ENCODE results near the gene EXOSC10.

The EXOSC10 gene

DNA sequence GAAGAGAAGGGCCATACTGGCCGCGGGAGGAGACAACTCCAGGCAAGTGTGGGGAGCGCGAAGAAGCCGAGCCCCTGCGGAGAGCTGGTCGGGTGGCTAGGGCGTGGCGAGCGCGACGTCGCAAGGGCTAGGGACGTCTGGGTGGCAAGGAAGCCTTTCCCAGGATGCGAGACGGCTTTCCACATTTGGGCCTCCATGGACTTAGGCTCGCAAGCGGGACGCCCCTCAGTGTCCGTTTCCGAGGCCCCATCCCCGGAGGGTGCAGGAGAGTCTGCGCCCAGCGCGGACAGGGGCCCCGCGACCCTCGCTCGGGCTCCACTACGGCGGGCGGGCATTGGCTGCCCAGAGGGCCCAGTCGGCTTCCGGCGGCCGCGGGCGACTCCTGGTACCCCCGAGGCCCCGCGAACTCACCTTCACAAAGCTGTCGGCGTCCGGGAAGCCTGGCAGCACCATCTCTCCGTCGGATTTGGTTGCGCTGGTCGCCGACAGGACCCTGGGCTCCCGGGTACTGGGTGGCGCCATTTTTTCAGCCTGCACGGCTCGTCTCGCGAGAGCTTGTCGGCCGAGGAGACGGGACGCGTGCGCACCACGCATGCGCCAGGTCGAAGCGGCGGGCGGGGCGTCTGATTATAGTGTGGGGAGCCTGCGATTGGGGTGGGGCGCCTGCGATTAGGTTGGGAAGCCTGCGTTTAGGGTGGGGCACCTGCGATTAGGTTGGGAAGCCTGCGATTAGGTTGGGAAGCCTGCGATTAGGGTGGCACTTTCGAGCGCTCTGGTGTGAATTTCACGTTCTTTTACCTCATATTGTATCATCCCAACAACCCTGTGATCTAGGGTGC lies at the start of gene EXOSC10:
Gene EXOSC10, minus strand, starts transcription at position 560 of the 839 bp plus-strand sequence. Its CDS starts 38 bp downstream, at position 522.
- DNase-seq, result peak; percentile 94

DNA sequence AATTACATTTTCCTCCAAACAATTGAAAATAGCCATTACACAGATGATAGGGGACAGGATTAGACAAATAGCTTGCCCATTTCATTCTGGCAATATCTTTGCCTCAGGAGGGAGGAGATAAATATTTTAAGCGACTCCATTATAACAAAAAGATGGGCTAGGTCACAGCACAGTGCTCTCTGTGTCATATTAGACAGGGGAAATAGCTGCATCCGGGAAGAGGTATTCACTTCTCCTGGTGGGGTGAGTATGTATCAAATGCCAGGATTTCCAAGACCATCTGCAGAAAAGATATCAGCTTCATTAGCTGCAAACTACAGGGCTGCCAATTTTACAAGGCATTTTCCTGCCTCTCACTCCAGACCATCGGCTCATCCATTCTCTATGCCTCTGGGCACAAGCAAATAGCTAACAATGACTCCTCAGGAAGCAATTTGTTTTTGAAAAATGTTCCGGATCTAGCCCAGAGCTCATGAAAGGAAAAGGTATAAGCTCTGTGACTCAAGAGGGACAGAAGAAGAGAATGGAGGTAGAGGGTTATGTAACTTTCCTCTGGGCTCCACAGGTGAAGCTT lies 47.6 kb upstream of the EXOSC10 start:
- peak; percentile 59 for DNase-seq

DNA sequence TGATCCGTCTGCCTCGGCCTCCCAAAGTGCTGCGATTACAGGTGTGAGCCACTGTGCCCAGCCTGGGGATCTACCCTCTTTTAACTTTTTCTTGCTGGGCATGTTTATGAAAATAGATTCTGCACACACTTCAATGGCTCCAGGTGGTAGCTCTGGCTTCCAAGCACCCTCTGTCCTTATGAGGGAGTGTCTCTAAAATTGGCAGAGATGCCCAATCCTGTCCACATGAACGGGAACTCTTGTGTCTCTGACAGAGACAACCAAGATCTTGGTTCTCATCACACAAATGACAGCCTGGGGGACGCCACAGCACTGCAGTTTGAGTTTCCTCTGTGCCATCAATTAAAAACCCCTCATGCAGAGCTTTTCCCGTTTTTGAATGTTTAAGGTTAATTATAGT lies 46.1 kb upstream of the EXOSC10 start:
- no peak for DNase-seq

DNA sequence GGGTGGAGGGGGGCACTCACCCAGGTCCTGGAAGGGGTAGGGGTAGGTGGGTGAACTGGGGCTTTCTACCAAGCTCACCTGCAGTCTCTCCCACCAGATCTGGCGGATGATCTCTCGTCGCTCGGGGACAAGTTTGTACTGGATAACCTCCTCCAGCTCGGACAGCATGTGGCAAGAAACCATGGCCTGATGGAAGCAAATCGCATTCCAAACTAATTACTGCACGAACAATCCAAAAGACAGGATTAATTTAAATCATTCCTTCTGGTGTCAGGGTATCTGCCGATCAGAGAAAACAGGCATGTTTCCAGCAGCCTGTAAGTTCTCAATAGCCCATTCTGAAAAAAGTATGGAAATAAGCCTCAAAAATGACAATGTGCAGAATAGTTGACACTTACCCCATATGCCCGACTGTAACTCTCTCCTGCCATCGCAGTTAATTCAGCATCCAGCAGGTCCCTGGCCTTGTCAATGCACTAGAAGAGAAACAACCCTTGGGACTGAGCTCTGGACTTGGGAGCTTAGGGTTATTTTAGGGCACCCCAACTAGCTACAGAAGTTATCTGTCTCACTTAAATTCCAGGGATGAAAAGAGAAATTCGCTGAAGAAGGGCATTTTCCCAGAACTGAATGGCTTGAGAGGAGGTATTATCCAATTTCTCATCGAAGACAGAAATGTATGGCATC lies 45.0 kb upstream of the EXOSC10 start:
- DNase-seq, result no peak

DNA sequence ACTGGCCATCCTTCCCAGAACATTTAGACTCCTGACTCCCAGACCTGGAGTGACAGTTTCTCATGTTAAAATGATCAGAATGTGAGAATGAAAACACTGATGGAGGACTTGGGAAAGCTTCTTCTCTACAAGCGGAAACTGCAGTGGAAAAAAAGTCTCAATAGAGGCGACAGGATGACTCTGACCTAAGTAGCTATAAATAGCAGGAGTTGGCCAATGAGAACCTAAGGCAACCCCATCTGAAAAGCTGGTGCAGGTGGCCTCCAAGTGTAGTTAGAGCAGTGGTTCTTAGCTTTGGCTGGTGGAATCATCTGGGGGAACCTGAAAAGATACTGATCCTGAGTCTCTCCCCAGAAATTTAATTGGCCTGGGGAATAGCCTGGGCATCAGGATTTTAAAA lies 44.2 kb upstream of the EXOSC10 start:
- DNase-seq, result no peak

DNA sequence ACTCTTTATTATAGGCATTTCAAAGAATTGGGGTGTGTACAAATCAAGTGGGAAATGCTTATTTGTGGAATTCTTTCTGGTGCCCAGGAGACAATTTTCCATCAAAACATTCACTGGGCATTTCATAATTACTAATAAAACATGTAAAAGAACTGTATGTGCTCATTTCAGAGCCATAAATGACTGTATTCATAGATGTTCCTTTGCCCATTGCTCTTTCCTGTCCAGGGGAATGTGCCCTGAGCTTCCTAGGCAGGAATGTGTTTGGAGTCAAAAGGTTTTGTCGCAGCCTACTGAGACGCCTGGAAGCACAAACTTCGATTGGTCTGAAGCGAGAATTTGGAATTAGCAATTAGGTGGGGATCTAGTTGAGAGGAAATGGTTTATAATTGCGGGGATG lies 43.7 kb upstream of the EXOSC10 start:
- no peak for DNase-seq

DNA sequence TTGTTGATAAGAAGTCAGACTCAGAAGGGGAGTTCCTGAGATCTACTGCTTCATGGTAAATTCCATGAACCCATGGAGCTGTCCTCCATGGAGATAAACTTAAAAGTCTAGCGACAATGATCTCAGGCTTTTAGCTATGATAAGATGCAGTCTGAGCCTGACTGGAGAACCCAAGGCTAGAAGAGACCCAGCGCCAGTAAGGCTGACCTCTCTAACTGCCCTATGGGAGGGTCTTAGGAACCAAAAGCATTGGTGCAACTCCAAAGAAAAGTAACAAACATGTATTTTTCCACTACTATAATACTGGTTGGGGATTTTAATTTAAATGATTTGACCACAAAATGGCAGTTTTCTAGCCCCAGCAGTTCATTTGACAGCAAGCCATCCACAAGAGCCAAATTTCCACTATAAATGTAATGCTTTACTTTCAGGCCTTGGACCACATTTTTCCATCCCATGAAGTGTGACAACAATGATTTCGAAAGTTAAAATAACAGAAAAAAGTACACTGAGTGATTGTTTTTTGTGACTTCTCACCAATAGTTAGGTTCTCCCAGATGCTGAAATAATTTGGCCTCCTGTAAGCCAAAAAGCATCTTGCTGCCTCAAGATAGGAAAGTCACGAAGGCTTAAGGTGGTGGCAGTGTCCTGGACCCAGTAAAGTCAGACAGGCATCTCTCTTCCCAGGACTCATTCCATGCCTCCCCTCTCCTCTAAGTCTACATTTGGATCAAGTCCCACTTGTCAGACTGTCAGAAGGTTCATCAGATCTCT lies 43.1 kb upstream of the EXOSC10 start:
- DNase-seq, result no peak

DNA sequence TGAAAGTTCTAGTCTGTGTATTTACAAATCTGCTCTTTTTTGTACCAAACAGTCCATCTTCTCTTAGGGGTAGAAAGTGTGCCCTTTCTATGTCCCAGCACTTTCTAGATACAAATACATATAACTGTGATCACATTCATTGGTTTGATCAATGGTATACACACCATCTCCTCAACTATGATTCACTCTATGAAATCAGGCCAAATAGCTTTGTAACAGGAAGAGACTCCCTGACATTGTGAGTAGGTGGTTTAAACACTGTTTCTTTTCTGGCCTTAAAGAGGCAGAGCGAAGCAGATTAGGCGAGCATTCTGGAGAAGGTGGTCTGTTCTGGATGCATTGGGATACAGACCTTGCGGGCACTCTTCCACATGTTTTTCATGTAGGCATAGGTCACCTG lies 39.3 kb upstream of the EXOSC10 start:
- DNase-seq, result no peak

DNA sequence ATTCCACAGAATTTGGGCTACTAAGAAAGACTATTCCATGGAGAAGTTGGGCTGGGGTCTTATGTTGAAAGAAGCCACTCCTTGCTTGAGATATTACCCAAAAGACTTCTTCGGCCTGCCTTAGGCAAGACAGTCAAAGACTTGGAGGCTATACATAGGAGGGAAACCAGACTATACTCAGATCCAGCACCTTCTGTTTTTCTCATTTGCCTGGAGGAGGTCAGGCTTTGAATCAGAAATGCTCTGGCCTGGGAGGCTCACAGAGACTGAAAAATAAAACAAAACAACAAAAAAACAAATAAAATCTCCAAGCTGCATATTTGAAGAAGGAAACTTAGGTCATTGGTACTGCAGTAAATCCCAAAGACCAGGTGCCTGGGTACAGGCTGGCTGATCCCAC lies 38.4 kb upstream of the EXOSC10 start:
- DNase-seq, result no peak

DNA sequence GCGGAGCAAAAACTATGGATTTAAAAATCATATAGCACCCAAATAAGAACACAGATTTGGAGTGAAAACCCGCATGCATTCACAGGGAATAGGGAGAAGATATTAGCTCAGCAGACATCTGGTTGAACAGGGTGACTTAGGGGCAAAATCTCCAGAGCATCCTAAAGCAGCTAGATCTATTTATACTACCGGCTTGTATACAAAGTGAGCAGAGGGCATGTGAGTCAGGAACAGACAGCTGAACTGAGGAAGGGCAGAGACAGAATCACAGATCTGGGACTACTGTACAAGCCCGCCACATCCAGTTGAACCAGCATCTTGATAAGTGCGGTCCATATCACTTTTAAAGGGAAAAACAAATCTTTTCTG lies 35.2 kb upstream of the EXOSC10 start:
- DNase-seq, result no peak

DNA sequence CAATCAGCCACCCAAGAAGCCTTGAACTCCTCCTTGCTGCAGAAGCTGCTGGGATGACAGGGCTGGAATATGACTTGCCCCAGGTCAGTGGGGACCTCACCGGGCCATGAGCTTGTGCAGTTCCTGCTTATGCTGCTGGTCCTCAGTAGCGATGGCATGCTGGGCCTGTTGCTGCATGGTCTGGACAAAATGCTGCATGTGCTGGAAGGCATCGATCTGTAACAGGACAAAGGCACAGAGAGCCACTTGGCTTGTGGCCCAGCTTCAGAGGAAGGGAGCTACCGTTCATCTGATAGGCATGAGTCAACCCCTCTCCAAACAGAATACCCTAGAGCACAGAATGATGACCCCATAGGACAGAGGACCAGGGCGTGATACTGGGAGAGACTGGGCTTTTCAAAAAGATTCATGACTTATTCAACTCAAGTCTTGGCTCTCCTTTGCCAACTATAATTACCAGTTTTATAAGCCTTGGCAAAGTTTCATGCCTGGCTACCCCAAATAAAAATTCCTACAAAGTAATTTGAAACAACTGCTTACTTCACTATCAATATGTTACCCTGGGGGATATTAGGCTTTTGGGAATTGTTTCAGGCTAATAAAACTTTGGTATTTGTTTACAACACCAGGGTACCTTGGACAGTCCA lies 34.7 kb upstream of the EXOSC10 start:
- no peak for DNase-seq

DNA sequence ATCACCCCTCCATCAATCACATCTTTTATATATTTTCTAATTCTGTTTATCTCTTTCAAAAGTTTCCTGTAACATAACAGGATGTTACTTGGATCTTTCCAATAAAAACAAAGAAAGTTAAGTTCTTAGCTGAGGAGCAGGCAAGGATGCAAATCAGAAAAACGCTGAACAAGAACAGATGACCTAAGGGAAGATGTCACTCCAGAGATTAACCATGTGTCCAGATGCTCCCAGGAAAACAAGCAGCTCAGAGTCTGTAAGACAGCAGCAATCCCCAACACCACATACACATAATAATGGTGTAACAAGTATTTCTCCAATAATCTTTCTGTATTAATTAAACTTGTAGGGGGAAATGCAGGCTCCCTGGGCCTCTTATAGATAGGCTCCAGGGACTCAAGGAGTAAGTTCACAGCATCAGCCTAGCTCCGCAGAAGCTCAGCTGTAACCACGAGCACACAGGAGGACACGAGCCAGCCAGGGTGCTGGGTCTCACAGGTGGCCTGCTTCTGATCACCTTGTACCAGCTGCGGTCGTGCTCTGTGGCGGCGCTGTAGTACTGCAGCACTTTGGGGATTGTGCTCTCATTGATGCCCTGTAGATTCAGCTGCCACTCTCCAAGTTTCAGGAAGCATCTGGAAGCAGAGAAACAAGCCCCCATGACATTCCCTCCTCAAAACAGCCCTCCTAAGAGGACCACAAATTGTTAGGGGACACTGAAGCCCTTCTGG lies 33.1 kb upstream of the EXOSC10 start:
- no peak for DNase-seq

DNA sequence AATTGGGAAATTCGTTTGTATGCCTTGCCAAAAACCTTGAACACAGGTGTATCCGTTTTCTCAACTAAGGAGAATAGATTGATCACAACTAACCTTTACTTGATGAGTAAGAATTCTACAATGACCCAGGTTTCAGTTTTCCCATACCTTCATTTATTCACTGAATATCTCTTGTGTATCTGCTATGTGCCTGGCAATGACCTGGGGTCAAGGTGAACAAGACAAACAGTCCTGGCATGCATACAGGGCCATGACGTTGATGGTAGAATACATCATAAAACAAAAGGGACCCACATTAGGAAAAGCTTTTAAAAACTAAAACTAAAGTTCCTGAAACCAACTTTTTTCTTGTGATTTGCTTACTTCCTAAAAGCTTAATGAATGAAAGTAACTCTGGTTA lies 32.1 kb upstream of the EXOSC10 start:
- DNase-seq, result no peak

DNA sequence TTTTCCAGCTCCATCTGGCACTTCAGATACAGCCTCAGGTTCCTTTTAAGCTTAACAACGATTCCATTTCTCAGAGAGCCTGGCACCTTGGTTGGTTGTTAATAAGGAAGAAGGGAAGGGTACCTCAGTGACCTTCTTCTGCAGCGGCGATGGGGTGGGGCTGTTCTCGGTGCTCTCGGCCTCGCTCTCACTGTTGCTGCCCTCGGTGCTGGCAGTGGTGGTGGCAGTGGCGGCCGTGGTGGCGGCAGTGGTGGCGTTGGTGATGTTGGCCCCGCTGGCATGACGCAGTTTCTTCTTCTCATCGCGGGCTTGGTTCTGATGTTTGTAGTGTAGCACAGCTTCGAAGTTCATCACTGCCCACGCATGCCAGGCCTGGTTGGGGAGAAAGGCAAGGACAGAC lies 30.7 kb upstream of the EXOSC10 start:
- DNase-seq, result no peak

DNA sequence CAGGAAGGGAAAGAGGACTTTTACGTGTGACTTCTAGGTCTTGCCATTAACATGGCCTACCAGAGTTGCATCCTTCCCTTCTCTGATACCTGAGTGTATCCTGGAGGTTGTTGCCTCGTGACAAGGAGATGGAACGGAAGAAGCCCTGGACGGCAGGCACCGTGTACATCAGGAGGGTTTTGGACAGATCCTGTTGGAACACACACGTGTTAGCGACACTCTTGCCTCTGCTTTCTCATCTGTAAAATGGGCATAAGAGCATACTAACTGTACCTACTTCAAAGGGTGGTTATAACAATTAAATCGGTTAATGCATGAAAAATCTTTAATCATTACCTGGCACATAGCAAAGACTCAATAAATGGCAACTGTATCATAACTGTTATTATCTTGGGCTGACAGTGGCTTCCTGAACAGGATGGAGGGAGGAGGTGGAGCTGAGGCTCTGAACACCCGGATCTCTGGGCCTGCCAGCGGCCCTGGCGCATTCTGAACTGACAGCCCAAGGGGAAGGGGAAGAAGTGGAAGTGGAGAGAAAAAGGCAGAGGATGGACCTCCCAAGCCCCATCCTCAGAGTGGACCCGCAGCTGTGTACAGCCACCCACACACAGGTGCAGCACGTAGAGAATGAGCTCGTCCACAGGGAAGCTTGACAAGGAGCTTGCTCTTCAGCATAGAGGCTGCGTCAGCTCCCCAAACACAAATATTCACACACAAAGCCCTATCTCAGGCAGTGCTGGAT lies 30.2 kb upstream of the EXOSC10 start:
- DNase-seq, result no peak

DNA sequence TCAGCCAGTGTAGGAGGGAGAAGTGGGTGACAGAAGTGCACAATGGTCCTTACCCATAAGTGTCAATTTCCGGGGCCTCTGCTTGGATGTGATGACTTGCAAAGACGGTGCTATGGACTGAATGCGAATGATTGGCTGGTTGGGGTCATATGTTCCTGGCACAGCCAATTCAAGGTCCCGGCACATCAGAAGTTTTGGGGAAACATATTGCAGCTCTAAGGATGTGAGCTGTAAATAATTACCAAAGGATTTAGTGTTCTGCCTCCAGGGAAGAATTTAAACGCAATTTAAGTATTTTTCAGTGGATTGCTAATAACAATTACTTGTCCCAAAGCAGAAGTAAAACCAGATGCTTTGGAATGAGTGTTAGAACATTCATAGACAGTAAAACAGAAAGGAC lies 26.9 kb upstream of the EXOSC10 start:
- DNase-seq, result no peak

DNA sequence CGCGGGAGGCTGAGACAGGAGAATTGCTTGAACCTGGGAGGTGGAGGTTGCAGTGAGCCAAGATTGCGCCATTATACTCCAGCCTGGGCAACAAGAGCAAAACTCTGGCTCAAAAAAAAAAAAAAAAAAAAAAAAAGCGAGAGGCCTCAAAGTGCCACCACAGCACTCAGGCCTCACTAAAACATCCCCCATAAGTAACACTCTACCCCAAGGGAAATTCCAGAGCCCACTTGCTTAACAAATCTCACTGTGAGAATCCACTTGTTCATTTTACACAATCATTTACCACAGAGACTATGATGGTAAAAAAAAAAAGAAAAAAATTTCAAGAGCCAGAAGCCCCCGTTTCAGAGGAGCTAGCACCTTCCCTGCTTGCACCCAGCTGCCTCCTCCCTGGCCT lies 26.3 kb upstream of the EXOSC10 start:
- DNase-seq, result no peak

DNA sequence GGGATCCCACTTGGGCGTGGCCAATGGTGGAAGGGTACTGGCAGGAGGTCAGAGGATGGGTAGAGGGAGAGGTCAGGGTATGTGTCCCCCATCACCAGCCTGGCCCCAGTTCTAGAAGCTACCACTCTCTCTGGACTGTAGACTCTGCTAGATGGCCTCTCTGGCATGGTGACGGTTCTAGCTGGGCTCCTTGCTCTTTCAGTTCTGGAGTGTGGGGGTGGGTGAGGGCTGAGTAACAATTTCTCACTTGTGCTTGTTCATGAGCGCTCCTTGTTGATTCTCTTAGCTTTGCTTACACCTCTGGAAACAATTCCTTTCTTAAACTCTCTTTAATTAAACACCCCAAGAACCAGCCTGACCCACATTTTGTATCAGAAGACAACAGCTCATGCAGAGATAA lies 25.3 kb upstream of the EXOSC10 start:
- DNase-seq, result no peak

DNA sequence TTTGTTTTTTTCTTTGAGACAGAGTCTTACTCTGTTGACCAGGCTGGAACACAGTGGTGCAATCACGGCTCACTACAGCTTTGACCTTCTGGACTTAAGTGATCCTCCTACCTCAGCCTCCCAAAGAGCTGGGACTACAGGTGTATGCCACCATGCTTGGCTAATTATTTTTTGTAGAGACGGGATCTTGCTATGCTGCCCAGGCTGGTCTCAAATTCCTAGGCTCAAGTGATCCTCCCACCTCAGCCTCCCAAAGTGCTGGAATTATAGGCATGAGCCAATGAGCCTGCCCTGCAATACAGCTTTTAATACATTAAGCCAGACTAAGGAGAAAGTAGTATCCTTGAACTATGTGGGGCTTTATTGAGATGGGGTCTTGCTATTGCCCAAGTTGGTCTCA lies 16.6 kb upstream of the EXOSC10 start:
- DNase-seq, result no peak

DNA sequence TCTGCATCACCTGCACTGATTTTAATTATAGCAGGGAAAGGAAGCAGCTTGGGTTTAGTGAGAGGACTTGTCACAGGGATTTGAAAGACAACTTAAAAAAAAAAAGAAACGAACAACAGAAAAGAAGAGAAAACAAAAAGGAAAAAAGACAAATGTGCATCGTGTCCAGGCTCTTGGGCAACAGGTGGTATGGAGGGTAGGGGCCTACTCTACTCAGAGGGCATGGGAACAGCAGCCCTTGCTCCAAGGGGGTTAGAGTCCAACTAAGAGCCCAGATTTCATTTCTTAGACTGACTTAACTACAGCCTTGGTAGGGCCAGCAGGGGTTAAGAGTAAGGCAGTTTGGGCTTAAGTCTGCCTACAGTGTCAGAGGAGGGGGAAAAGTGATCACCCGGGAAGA lies 15.3 kb upstream of the EXOSC10 start:
- DNase-seq, result no peak

DNA sequence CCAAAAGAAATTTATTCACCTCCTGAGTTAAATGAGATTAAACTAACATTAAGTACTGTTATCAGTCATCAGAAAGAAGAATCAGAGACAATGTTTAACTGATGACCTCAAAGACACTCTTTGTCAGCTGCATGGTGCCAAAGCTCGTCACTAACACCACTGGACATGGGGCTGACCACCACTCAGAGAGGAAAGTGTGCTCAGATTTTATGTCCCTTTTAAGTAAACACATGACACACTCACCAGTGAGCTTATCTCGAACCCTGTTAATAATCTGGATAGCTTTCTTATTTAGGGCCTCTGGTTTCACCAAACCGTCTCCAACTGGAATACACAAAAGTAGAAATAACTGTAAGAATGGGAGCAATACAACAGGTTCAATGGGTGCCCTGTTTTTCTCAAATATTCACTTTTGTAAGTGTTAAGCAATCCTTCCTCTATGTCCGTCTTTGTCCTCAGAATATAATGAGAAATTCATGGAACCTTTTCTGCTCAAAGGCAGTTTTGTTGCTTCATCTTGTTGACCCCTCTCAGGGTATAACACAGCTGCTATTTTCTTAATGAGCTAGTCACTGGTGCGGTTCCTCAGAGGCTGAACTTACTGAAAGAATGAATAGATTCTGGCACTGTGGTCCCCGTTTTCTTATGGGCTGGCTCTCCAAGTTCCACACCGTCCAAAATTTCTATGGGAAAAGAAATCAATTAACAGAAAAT lies 9.5 kb upstream of the EXOSC10 start:
- DNase-seq, result no peak
